Activated CD4-positive, alpha-beta T cell treated with anti-CD3 and anti-CD28 coated beads, Interleukin-2, amount 50 U/mL, for 16 hours (primary cell): ENCODE data around the gene ATAD2B.
"Not testable (repeated sequence)": the region's sequence is repeated elsewhere in the genome, so short reads cannot be mapped to it uniquely, and the experiment has no call there.

Source experiments
- DNase-seq: peaks from one replicate; pipeline ENCODE4 v3.0.0-alpha.2; 2020

ATAD2B gene

GRCh38 chr2:23926750-23927571 is at the start of gene ATAD2B:
ATAD2B (minus strand) TSS chr2:23927123; CDS start chr2:23926770, 353 bp downstream.
- DNase-seq, result peak; percentile 95

GRCh38 chr2:23967846-23968245 is 40.9 kb upstream of the ATAD2B start:
- DNase-seq, result no peak

- DNase-seq, result no peak
These were observed 27.5 kb upstream of the ATAD2B start for GRCh38 chr2:23954325-23955014.

- DNase-seq, result no peak
These were observed 26.7 kb upstream of the ATAD2B start for GRCh38 chr2:23953625-23954024.

- DNase-seq, result not testable (repeated sequence)
These were observed 25.6 kb upstream of the ATAD2B start for GRCh38 chr2:23952558-23952957.

GRCh38 chr2:23947350-23947749 is 20.4 kb upstream of the ATAD2B start:
- no peak for DNase-seq

GRCh38 chr2:23944976-23945375 is 18.1 kb upstream of the ATAD2B start:
- DNase-seq, result no peak

GRCh38 chr2:23944527-23944926 is 17.6 kb upstream of the ATAD2B start:
- DNase-seq, result no peak

- DNase-seq, result no peak
These were observed 16.7 kb upstream of the ATAD2B start for GRCh38 chr2:23943666-23944065.

GRCh38 chr2:23941644-23942043 is 14.7 kb upstream of the ATAD2B start:
- DNase-seq, result no peak

GRCh38 chr2:23940718-23941620 is 14.0 kb upstream of the ATAD2B start:
- peak; percentile 54 for DNase-seq

GRCh38 chr2:23939987-23940717 is 13.2 kb upstream of the ATAD2B start, which contains the start of gene UBXN2A:
UBXN2A (plus strand) TSS chr2:23940463; CDS start chr2:23958315, 17,852 bp downstream.
- DNase-seq, result peak; percentile 74

GRCh38 chr2:23934259-23934658 is 7.3 kb upstream of the ATAD2B start:
- no peak for DNase-seq

- peak; percentile 19 for DNase-seq
These were observed 603 bp downstream of the ATAD2B start for GRCh38 chr2:23926290-23926749.

- DNase-seq, result peak; percentile 85
These were observed 1.1 kb downstream of the ATAD2B start for GRCh38 chr2:23925702-23926289.

GRCh38 chr2:23924589-23925359 is 2.1 kb downstream of the ATAD2B start:
- no peak for DNase-seq

- no peak for DNase-seq
These were observed 8.0 kb downstream of the ATAD2B start for GRCh38 chr2:23918837-23919489.

- DNase-seq, result no peak
These were observed 10.1 kb downstream of the ATAD2B start for GRCh38 chr2:23916727-23917405.

- no peak for DNase-seq
These were observed 11.6 kb downstream of the ATAD2B start for GRCh38 chr2:23915327-23915726.

GRCh38 chr2:23912054-23912453 is 14.9 kb downstream of the ATAD2B start:
- DNase-seq, result no peak
